HepG2 (cell line): Measurements from ENCODE around the gene NUP133. TPM values are rescaled to one million over a fixed set of nuclear protein-coding genes. Genes with fewer than 3 reads are reported as not detected.

Source experiments
- ATAC-seq: fragments of 200-7000 bp; cut with Tn5 transposase; 3 replicates; pipeline ENCODE4 v1.9.1; 2020; ENCODE audit warnings: mild to moderate bottlenecking, moderate library complexity
- BruUV-seq: library from RNA; stranded (reverse); fragments of 400-500 nt; replicated peaks from 2 replicates; lab custom pipeline; 2021; lab: Mats Ljungman, UMichigan
- CTCF ChIA-PET: fragments of 300-600 bp; formaldehyde crosslinking; extraction: SDS; loops from one replicate; lab custom pipeline; 2021; ENCODE audit warnings: low total read pairs, inconsistent platforms, low intra/inter-chr PET ratio; lab: Yijun Ruan, JAX
- POLR2A ChIA-PET: fragments of 350-600 bp; sonication (Branson Sonifier 250); formaldehyde crosslinking; loops from one replicate; lab custom pipeline; 2020; ENCODE audit warnings: antibody characterized with exemption, inconsistent platforms; lab: Yijun Ruan, JAX
- DNase-seq: peaks from one replicate; pipeline ENCODE4 v3.0.0-alpha.2; 2015; ENCODE audit warnings: low spot score
- FAIRE-seq: peaks from 3 replicates; lab custom pipeline; 2011; peaks lifted over from hg19 to GRCh38; lab: Jason Lieb, UNC
- H2AFZ ChIP-seq: one replicate; pipeline ENCODE4 v1.6.1; 2011; ENCODE audit warnings: low read length, inconsistent platforms
- H3K27ac ChIP-seq: fragments of 300-600 bp; 3 replicates; pipeline ENCODE4 v1.8.0; 2011; ENCODE audit warnings: mixed run types, mild to moderate bottlenecking, mixed read lengths, low read length, inconsistent platforms; ENCODE audit not compliant: insufficient read depth; ENCODE audit errors: extremely low read length
- H3K27me3 ChIP-seq, 2 experiments: fragments of 200-600 bp in 1 of 2; 2 replicates in 1 of 2; 3 replicates in 1 of 2; pipeline versions ENCODE4 v1.6.0 to v1.8.0; 2011; ENCODE audit warnings: low read length in 2 of 2, mild to moderate bottlenecking in 2 of 2, moderate library complexity in 2 of 2, inconsistent platforms in 1 of 2; ENCODE audit not compliant: insufficient read depth in 2 of 2, control insufficient read depth in 1 of 2
- H3K36me3 ChIP-seq, 2 experiments: fragments of 200-600 bp in 1 of 2; replicated peaks in 1 of 2; 2 replicates in 1 of 2; 3 replicates in 1 of 2; pipeline versions ENCODE4 v1.5.1 to v1.8.0; 2011; ENCODE audit warnings: low read length in 2 of 2, inconsistent platforms in 1 of 2; ENCODE audit not compliant: insufficient read depth in 2 of 2, control insufficient read depth in 1 of 2
- H3K4me1 ChIP-seq: 2 replicates; pipeline ENCODE4 v1.5.1; 2012; ENCODE audit warnings: low read length, inconsistent platforms; ENCODE audit not compliant: insufficient read depth
- H3K4me2 ChIP-seq: 2 replicates; pipeline ENCODE4 v1.6.0; 2011; ENCODE audit warnings: low read depth, low read length, inconsistent platforms
- H3K4me3 ChIP-seq, 3 experiments: fragments of 200-600 bp in 1 of 3; sonication (generic), shearing (Covaris generic) in 1 of 3; replicated peaks in 1 of 3; 2 replicates each; pipeline ENCODE4 v1.5.1; 2011 to 2016; ENCODE audit warnings: low read length in 3 of 3, inconsistent platforms in 2 of 3, low read depth in 2 of 3, mild to moderate bottlenecking in 2 of 3, control low read depth in 1 of 3, mixed read lengths in 1 of 3; ENCODE audit not compliant: insufficient read depth in 1 of 3
- H3K79me2 ChIP-seq: one replicate; pipeline ENCODE4 v1.6.1; 2011; ENCODE audit warnings: low read length, inconsistent platforms; ENCODE audit not compliant: insufficient read depth
- H3K9ac ChIP-seq: 2 replicates; pipeline ENCODE4 v1.6.0; 2011; ENCODE audit warnings: mild to moderate bottlenecking, low read depth, low read length, inconsistent platforms; ENCODE audit not compliant: insufficient read depth
- H3K9me3 ChIP-seq: 2 replicates; pipeline ENCODE4 v1.5.1; 2012; ENCODE audit warnings: mild to moderate bottlenecking, low read length
- H4K20me1 ChIP-seq: 2 replicates; pipeline ENCODE4 v1.6.0; 2011; ENCODE audit warnings: inconsistent platforms, mild to moderate bottlenecking, low read length, moderate library complexity; ENCODE audit not compliant: insufficient read depth
- AKAP8 ChIP-seq: sonication (generic); formaldehyde crosslinking; IDR thresholded peaks from 2 replicates; pipeline ENCODE4 v1.5.1; 2020; ENCODE audit warnings: mild to moderate bottlenecking, missing genetic modification reagents
- ELF4 ChIP-seq: sonication (generic); formaldehyde crosslinking; IDR thresholded peaks from 2 replicates; pipeline ENCODE4 v1.5.0; 2020; ENCODE audit warnings: missing genetic modification reagents, mild to moderate bottlenecking, moderate library complexity, borderline replicate concordance
- HOXA7 ChIP-seq: sonication (generic); formaldehyde crosslinking; IDR thresholded peaks from 2 replicates; pipeline ENCODE4 v1.8.1; 2022; ENCODE audit warnings: mild to moderate bottlenecking, missing genetic modification reagents, moderate library complexity
- HOXA9 ChIP-seq: sonication (generic); formaldehyde crosslinking; IDR thresholded peaks from 2 replicates; pipeline ENCODE4 v1.8.1; 2022; ENCODE audit warnings: missing genetic modification reagents, mild to moderate bottlenecking, moderate library complexity, borderline replicate concordance
- KDM6A ChIP-seq: IDR thresholded peaks from 2 replicates; pipeline ENCODE4 v1.6.1; 2016; ENCODE audit warnings: low read depth
- MATR3 ChIP-seq: sonication (generic); formaldehyde crosslinking; IDR thresholded peaks from 2 replicates; pipeline ENCODE4 v1.4.0; 2020; ENCODE audit warnings: missing genetic modification reagents
- PCBP1 ChIP-seq: fragments of 200-400 bp; formaldehyde crosslinking; IDR thresholded peaks from 2 replicates; pipeline ENCODE4 v1.6.1; 2017; ENCODE audit warnings: mild to moderate bottlenecking, low read depth, low read length, borderline replicate concordance
- PLRG1 ChIP-seq: fragments of 450-650 bp; conservative IDR thresholded peaks from 2 replicates; pipeline ENCODE4 v1.6.1; 2016
- RFX3 ChIP-seq: IDR thresholded peaks from 2 replicates; pipeline ENCODE4 v1.6.1; 2016; ENCODE audit warnings: missing biosample characterization, missing genetic modification reagents
- SMARCC2 ChIP-seq: fragments of 450-650 bp; IDR thresholded peaks from 2 replicates; pipeline ENCODE4 v1.6.1; 2017; ENCODE audit warnings: antibody characterized with exemption, mild to moderate bottlenecking
- ZNF501 ChIP-seq: sonication (generic); formaldehyde crosslinking; IDR thresholded peaks from 2 replicates; pipeline ENCODE4 v1.5.1; 2020; ENCODE audit warnings: mild to moderate bottlenecking, moderate library complexity, missing genetic modification reagents
- ZNF552 ChIP-seq: sonication (generic); formaldehyde crosslinking; IDR thresholded peaks from 2 replicates; pipeline ENCODE4 v1.9.0; 2022; ENCODE audit warnings: missing genetic modification reagents, mild to moderate bottlenecking, borderline replicate concordance
- ZNF567 ChIP-seq: sonication (generic); formaldehyde crosslinking; IDR thresholded peaks from 2 replicates; pipeline ENCODE4 v1.8.1; 2023; ENCODE audit warnings: mild to moderate bottlenecking, missing genetic modification reagents, borderline replicate concordance
- ZNF772 ChIP-seq: sonication (generic); formaldehyde crosslinking; IDR thresholded peaks from 2 replicates; pipeline ENCODE4 v1.5.0; 2020; ENCODE audit warnings: mild to moderate bottlenecking, missing genetic modification reagents
- WGBS: methylation state at CpG from one replicate; pipeline ENCODE4 v1.1.6; 2017; ENCODE audit warnings: low lambda C conversion rate; 5-methylcytosine and 5-hydroxymethylcytosine counted together
- in situ Hi-C: cut with HindIII; loops from 2 replicates; pipeline ENCODE4 v1.10.0; 2017; ENCODE audit warnings: low pct_unique_long_range_greater_than_20kb; ENCODE audit not compliant: extremely low pct_ligation_motif_present
- intact Hi-C: fragments of 100-400 bp; cut with micrococcal nuclease; formaldehyde crosslinking; loops from one replicate; pipeline ENCODE4 v1.10.0; 2022; ENCODE audit not compliant: unreplicated experiment
- polyA plus RNA-seq, 8 experiments: library from polyadenylated mRNA; depleted of rRNA in 3 of 8; stranded (reverse) in 7 of 8; unstranded in 1 of 8; fragments of >200 nt; fragmentation: Illumina TruSeq in 4 of 8; extraction: Trizol in 4 of 8; gene quantifications; 2 replicates each; pipeline versions ENCODE4 v1.2.1 to v1.2.3, GENCODE V29; 2011 to 2016; ENCODE audit warnings: low read depth in 4 of 8, missing spikeins in 1 of 8, mixed read lengths in 1 of 8; ENCODE audit not compliant: insufficient read depth in 1 of 8
- total RNA-seq, 5 experiments: library from RNA; depleted of rRNA; stranded (reverse); fragments of >200 nt; fragmentation: Illumina TruSeq; extraction: Trizol; gene quantifications; 2 replicates each; pipeline ENCODE4 v1.2.3, GENCODE V29; 2016; ENCODE audit warnings: low read depth in 1 of 5
- TF ChIP-seq, protein P1 (sequence below): IDR thresholded peaks from 2 replicates; pipeline ENCODE4 v1.6.1; 2016; ENCODE audit warnings: low read depth, control low read depth
- TF ChIP-seq, protein P2 (sequence below): sonication (generic); formaldehyde crosslinking; IDR thresholded peaks from 2 replicates; pipeline ENCODE4 v1.4.0; 2020; ENCODE audit warnings: missing genetic modification reagents
- TF ChIP-seq, protein P3 (sequence below): sonication (generic); formaldehyde crosslinking; IDR thresholded peaks from 2 replicates; pipeline ENCODE4 v1.5.1; 2020; ENCODE audit warnings: missing genetic modification reagents, mild to moderate bottlenecking, borderline replicate concordance

NUP133 gene
- total and polyA plus RNA-seq, 2 of the 13 experiments (the other 11 are each of a cell fraction or from before 2014, with no cell fraction given) = 17.7 to 45.6 TPM

DNA sequence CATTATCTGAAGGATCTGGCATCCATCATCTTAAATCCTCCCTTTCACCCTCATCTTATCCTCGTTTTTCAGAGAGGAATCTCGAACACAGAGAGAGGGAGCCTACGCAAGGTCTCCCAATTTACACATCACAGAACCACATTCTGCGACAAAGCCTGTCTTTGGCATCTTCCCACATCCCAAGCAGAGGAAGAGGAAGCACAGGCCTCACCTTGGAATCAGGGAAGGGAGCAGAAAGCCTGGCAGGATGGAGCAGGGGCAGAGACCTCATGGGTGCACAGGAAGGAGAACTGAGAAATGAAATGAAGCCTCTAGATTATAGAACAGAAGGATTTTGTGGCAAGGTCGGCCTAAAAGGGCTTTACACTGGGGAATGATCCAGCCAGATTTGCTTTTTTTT is 44.6 kb upstream of the NUP133 start:
- ChIA-PET POLR2A (no interaction called here), CTCF (no interaction called here)
- in situ Hi-C loops = no loop called here
- Histone ChIP-seq H3K36me3 (peaks cover 3 to 8% of the 10 kb centered on the region in 2 experiments; a peak in 4 of 5 replicates), H3K4me1 (peaks cover 38% of the 10 kb centered on the region), H3K79me2 (peaks cover 67% of the 10 kb centered on the region), H3K27ac (no peak overlapping the region), H3K27me3 (no peaks in the 10 kb centered on the region), H3K4me3 (no peak overlapping the region), H3K4me2 (no peak overlapping the region), H4K20me1 (0 out of 2 replicates have a peak, but pooled peaks cover 3% of the 10 kb centered on the region), H3K9me3 (no peaks in the 10 kb centered on the region), H3K9ac (no peak overlapping the region), H2AFZ (no peak overlapping the region)
- FAIRE-seq (no peak), DNase-seq (no peak), ATAC-seq (no peak)
- WGBS = 94% methylated on average over 5 of the region's 5 CpGs
- no TSS peak for BruUV-seq
- TF ChIP-seq, protein P1, sequence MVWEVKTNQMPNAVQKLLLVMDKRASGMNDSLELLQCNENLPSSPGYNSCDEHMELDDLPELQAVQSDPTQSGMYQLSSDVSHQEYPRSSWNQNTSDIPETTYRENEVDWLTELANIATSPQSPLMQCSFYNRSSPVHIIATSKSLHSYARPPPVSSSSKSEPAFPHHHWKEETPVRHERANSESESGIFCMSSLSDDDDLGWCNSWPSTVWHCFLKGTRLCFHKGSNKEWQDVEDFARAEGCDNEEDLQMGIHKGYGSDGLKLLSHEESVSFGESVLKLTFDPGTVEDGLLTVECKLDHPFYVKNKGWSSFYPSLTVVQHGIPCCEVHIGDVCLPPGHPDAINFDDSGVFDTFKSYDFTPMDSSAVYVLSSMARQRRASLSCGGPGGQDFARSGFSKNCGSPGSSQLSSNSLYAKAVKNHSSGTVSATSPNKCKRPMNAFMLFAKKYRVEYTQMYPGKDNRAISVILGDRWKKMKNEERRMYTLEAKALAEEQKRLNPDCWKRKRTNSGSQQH = no peak
- TF ChIP-seq RFX3 (CRISPR knock-in tag) (no peak), KDM6A (CRISPR knock-in tag) (no peak), MATR3 (CRISPR knock-in tag) (no peak), ZNF501 (no peak), ZNF552 (CRISPR knock-in tag) (no peak), SMARCC2 (no peak), ELF4 (CRISPR knock-in tag) (no peak), AKAP8 (CRISPR knock-in tag) (no peak), HOXA9 (CRISPR knock-in tag) (no peak), ZNF567 (no peak), PLRG1 (no peak), ZNF772 (CRISPR knock-in tag) (no peak), PCBP1 (no peak), HOXA7 (CRISPR knock-in tag) (no peak)
- TF ChIP-seq, protein P2, sequence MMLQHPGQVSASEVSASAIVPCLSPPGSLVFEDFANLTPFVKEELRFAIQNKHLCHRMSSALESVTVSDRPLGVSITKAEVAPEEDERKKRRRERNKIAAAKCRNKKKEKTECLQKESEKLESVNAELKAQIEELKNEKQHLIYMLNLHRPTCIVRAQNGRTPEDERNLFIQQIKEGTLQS (CRISPR knock-in tag) = no peak
- TF ChIP-seq, protein P3, sequence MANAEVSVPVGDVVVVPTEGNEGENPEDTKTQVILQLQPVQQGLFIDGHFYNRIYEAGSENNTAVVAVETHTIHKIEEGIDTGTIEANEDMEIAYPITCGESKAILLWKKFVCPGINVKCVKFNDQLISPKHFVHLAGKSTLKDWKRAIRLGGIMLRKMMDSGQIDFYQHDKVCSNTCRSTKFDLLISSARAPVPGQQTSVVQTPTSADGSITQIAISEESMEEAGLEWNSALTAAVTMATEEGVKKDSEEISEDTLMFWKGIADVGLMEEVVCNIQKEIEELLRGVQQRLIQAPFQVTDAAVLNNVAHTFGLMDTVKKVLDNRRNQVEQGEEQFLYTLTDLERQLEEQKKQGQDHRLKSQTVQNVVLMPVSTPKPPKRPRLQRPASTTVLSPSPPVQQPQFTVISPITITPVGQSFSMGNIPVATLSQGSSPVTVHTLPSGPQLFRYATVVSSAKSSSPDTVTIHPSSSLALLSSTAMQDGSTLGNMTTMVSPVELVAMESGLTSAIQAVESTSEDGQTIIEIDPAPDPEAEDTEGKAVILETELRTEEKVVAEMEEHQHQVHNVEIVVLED = no peak
- intact Hi-C loops = no loop called here
